ENCODE measurements around the gene PDIA3.
A peak's percentile ranks its signal among the peaks of the same experiment; 100 is the strongest.

- TF ChIP-seq SIN3A (IDR thresholded peaks at IDR 0.05; ENCODE audit: borderline replicate concordance, insufficient read depth, low read length) = 0 out of 2 replicates have a peak, but pooled peaks have one; percentile 20
- TF ChIP-seq POLR2AphosphoS5 (IDR thresholded peaks at IDR 0.05; ENCODE audit: low read depth, low read length) = peak; percentile 94
Measured at GRCh38 chr15:43791993-43792760, 45.9 kb downstream of the PDIA3 start, which contains the start of gene SERF2.
